SHP77 treated with DMSO at 0.1 percent for 48 hours (cell line): ENCODE results near the gene POT1.
"Not testable (repeated sequence)": the region's sequence is repeated elsewhere in the genome, so short reads cannot be mapped to it uniquely, and the experiment has no call there.

Source experiments
- DNase-seq: peaks from one replicate; lab custom pipeline; 2025; lab: John Stamatoyannopoulos, UW

The POT1 gene, protein sequence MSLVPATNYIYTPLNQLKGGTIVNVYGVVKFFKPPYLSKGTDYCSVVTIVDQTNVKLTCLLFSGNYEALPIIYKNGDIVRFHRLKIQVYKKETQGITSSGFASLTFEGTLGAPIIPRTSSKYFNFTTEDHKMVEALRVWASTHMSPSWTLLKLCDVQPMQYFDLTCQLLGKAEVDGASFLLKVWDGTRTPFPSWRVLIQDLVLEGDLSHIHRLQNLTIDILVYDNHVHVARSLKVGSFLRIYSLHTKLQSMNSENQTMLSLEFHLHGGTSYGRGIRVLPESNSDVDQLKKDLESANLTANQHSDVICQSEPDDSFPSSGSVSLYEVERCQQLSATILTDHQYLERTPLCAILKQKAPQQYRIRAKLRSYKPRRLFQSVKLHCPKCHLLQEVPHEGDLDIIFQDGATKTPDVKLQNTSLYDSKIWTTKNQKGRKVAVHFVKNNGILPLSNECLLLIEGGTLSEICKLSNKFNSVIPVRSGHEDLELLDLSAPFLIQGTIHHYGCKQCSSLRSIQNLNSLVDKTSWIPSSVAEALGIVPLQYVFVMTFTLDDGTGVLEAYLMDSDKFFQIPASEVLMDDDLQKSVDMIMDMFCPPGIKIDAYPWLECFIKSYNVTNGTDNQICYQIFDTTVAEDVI

DNA sequence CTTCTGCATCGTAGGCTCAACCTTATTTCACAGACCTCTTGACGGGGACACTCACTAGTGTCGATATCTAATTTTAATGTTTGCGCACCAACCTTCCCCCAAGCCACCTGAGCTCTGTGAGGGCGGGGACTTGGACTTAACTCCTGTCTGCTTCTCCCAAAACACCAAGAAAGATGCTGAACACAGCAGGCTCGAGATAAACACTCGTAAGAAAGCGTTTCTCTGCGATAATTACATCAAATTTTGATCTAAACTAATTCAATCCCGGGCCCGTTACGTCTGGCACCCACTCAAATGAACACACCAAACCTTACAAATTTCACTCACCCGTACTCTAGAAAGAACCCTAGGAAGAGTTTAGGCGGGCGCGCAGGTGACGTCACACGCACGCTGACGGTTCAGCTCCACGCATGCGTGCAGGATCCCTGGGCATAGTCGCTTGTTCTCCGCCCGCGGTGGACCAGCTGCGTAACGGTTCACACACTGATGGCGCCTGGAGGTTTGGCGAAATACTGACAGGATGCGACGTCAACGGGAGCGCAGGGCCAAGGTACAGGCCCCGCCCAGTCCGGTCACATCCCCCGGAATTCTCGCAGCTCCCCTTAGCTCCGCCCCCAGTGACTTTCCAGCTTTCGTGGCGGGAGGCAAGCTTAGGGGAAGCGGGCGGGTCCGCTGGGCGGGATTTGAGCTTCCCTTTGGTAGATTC lies at the start of gene POT1:
TSS of gene POT1 (minus strand) at position 359 of the 706 bp plus-strand sequence. CDS start 32,652 bp downstream, outside the sequence.
- DNase-seq, result peak; percentile 98

DNA sequence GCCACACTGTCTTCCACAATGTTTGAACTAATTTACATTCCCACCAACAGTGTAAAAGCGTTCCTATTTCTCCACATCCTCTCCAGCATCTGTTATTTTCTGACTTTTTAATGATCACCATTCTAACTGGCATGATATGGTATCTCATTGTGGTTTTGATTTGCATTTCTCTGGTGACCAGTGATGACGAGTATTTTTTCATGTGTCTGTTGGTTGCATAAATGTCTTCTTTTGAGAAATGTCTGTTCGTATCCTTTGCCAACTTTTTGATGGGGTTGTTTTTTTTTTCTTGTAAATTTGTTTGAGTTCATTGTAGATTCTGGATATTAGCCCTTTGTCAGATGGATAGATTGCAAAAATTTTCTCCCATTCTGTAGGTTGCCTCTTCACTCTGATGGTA lies 45.5 kb upstream of the POT1 start:
- DNase-seq, result not testable (repeated sequence)

DNA sequence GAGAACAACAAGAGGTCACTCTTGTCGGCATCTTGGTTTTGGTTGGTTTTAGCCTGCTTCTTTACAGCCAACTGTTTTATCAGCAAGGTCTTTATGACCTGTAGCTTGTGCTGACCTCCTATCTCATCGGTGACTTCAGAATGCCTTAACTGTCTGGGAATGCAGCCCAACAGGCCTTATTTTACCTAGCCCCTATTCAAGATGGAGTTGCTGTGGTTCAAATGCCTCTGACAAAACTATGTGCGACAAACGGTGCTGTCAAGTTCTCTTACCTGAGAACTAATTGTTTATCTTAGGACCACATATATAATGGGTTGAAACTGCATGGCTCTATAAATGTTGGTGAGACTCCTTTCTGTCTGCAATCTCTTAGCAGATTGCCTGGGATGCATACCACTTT lies 35.9 kb upstream of the POT1 start:
- DNase-seq, result no peak

DNA sequence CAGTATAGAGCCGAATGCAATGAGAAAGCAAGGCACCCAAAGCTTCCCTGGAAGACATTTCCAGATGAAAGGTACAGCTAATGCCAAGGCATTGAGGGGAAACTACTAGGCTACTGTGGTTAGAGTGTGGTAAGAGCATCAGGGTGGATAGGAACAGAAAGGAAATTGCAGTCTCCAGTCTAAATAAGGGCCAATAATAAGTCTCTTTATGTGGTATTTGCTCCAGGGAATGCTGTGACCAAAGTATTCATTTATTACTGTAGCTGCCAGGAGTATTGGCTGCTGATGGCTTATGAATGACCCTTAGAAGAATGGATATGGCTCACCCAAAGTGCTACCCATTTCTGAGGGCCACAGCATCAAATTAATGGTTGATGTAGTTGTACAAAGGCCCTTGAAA lies 30.1 kb upstream of the POT1 start:
- DNase-seq, result no peak

DNA sequence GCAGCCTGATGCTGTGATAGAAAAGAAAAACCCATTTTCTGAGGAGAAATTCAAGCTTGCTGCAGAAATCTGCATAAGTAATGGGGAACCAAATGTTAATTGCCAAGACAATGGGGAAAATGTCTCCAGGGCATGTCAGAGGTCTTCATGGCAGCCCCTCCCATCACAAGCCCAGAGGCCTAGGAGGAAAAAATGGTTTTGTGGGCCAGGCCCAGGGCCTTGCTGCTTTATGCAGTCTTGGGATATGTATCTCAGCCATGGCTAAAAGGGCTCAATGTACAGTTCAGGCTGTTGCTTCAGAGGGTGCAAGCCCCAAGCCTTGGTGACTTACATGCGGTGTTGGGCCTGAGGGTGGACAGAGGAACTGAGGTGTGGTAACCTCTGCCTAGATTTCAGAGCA lies 28.3 kb upstream of the POT1 start:
- DNase-seq, result not testable (repeated sequence)

DNA sequence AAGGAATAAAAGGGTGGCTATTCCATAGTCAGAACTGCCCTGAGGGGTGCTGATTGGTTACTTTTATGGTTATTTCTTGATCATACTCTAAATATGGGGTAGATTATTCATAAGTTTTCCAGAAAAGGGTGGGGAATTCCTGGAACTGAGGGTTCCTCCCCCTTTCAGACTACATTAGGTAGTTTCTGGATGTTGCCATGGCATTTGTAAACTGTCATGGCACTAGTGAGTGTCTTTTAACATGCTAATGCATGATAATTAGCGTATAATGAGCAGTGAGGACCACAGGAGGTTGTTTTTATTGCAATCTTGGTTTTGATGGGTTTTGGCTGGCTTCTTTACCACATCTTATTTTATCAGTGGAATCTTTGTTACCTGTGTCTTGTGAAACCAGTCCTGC lies 26.5 kb upstream of the POT1 start:
- no peak for DNase-seq

DNA sequence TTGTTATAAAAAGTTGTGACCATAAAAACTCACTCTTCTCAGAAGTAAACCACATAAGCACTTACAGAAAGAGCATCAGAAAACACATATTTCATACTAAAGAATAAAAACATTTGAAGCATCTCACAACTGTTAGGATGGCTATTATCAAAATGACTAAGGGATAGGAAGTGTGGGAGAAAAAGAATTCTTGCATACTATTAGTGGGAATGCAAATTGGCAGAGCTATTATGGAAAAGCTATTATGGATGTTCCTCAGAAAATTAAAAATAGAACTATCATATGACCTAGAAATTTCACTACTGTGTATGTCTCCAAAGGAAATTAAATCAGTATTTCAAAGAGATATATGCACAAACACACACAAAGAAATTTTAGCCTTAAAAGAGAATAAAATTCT lies 25.2 kb upstream of the POT1 start:
- no peak for DNase-seq

DNA sequence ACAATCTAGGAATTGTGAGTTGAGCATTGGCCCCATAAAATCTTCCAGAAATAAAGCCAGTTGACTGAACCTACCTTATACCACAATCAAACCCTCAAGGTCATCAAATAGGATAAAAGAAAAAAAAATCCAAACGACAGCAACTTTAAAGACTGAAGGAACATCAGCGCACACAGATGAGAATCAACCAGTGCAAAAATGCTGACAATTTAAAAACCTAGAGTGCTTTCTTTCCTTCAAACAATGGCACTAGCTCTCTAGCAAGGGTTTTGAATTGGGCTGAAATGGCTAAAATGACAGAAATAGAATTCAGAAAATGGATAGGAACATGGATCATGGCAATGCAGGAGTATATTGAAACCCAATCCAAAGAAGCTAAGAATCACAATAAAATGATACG lies 16.1 kb upstream of the POT1 start:
- no peak for DNase-seq

DNA sequence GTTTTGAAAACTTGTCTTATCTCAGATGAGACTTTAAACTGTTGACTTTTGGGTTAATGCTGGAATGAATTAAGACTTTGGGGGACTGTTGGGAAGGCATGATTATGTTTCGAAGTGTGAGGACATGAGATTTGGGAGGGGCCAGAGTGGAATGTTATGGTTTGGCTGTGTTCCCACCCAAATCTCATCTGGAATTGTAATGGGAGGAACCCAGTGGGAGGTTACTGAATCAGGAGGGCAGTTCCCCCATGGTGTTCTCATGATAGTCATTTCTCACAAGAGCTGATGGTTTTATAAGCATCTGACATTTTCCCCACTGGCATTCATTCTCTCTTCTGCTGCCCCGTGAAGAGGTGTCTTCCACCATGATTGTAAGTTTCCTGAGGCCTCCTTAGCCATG lies 13.8 kb upstream of the POT1 start:
- DNase-seq, result no peak

DNA sequence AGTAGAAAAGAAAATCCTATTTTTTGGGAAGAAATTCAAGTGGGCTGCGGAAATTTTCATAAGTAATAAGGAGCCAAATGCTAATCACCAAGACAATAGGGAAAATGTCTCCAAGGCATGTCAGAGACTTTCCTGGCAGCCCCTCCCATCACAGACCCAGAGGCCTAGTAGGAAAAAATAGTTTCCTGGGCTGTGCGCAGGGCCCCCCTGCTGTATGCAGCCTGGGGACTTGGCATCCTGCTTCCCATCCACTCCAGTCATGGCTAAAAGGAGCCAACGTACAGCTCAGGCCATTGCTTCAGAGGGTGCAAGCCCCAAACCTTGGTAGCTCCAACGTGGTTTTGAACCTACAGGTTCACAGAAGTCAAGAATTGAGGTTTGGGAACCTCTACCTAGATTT lies 12.8 kb upstream of the POT1 start:
- DNase-seq, result no peak

DNA sequence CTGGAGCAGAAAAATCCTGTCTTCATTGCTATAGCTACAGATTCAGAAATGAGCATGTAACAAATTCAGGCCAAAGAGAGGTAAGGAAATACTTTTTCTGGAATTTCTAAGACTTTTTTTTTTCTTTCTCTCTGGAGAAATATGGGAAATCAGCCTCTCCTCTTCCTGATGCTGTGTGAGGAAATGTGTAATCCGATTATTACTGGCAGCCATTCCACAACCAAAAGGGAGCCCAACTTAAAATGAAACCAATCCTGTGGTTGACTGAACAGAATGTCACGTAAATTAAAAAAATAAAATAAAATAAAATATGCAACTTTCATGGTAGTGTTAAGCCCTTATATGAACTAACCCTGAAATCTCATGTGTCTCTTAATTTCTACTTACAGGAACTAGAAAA lies 10.7 kb upstream of the POT1 start:
- DNase-seq, result no peak

DNA sequence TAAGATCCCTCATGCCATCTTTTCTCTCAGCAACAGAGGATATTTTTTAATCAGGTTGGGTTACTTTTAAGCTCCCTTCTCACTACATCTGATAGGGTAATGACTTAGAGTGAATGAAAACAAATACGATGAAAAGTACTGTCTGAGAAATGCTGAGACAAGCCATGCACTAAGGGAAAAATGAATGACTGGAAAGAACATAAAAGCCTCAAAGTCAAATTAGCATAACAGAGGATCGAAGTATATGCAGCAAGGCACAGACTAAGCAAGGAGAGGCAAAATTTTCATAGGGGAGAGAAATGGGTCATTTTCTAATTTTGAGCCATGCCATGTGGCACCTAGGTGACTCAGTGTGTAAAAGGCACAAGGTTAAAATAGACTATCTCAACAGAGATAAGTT lies 8.5 kb upstream of the POT1 start:
- no peak for DNase-seq

DNA sequence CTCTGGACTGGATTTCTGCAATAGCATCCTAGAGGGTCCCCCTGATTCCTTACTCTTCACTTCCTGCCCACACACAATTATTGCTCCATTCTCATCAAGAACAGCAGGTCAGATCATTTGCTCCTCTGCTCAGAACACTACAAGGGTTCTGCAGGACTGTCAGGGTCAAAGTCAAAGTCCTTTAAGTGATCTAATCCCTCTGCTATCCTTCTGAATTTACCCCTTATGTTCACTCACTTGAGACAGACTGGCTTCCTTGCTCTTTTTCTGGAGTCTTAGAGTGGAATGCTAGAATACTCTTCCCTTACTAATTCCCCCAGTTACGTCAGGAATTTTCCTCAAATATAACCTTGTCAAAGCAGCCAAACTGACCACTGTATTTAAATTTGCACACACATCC lies 7.5 kb upstream of the POT1 start:
- DNase-seq, result no peak

DNA sequence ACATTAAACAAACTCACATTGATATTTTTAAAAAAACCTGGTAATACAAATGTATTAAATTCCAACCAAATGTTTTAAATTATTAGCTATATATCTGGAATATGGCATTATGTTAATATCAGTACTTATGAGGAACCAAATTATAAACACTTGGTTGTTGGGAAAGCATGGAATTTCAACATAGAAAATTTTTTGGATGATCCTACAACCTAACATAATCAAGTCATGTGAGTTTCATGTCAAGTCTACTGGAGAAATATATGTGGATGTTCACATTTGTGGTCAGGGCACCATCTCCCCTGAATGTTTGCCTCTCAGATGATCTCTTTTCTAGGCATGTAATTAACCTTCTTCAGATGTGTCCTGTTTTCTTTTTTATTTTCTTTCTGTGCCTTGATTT lies 5.2 kb upstream of the POT1 start:
- no peak for DNase-seq

DNA sequence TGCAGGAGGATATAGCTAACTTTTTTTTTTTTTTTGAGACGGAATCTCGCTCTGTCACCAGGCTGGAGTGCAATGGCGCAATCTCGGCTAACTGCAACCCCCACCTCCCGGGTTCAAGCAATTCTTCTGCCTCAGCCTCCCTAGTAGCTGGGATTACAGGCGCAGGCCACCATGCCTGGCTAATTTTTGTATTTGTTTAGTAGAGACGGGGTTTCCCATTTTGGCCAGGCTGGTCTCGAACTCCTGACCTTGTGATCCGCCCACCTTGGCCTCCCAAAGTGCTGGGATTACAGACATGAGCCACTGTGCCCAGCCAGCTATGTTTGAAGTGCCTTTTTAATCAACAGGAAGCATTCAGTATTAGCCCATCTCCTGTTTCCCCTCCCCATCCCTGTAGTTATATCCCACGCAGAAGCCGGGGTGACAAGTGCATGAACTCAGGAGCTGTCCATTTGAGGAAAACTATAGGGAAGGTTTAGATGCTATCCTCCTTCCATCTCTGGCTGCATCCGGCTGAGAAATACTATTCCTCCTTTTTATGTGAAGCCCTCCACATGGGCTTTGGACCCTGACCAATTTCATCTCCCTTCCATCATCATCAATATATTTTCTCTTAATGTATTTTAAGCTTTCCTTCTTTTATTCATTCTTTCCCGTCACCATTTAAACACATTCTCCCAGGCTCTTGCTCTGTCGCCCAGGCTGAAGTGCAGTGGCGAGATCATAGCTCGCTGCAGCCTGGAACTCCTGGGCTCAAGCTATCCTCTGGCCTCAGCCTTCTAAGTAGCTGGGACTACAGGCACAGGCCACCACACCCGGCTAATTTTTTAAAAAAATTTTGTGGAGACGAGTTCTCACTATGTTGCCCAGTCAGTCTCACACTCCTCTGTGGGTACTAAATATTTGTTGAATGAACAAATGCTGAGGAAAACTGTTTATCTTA lies 1.3 kb upstream of the POT1 start:
- no peak for DNase-seq

DNA sequence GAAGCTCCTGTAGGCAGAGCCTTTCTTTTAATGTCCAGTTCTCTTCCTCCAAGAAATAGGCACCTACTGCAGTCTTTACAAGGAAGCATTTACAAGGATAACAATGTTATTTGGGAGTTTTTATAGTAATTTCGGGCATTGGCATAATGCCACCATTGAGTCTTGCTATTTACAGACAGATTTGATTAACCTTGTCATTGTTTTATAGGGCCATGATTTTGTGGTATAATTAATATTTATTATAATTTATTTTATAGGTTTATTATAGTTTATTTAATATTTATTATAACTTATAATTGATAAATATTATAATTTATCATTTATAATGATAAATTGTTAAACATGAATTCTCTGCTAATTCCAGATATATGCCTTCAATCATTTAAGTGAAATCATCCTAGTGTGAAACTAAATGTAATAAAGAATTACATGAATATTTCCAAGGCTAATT lies 573 bp upstream of the POT1 start:
- no peak for DNase-seq

DNA sequence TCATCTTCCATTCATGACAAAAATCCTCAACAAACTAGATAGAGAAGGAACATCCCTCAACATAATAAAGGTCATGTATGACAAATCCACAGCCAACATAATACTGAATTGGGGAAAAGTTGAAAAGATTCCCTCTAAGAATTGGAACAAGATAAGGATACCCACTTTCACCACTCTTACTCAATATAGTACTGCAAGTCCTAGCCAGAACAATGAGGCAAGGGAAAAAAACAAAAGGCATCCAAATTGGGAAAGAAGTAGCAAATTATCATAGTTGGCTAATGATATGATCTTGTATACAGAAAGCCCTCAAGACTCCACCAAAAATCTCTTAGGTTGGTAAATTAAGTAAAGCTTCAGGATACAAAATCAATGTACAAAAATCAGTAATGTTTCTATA lies 4.7 kb downstream of the POT1 start:
- no peak for DNase-seq

DNA sequence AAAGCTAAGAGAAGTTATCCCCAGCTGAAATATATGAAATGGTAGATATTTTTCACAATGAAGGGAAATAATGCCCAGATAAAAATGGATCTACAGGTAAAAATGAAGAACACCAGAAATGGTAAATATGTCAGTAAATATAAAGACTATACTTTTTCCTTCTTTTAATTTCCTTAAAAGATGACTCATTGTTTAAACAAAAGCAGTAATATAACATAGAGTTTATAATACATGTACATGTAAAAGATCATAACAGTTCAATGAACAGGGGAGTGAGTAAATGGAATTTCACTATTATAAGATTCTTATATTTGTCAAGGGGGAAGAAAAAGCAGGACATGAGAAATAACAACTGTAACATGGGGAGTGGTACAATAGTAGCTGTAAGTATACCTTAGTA lies 7.4 kb downstream of the POT1 start:
- no peak for DNase-seq

DNA sequence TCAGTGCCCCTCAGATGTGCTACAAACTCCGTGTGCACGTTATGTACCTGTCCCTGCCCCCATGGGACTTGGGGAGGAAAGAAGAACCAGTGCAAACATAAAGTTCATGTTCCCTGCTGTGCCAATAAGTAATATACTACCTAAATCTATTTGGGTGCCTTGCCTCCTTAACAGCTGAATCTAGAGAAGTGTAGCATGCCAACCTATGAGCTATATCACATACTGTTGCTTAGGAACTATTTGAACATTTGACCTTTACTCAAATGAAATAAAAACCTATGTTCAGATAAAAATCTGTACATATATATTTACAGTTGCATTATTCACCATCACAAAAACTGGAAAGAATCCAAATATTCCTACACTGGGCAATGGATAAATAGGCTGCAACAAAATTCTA lies 9.8 kb downstream of the POT1 start:
- no peak for DNase-seq

DNA sequence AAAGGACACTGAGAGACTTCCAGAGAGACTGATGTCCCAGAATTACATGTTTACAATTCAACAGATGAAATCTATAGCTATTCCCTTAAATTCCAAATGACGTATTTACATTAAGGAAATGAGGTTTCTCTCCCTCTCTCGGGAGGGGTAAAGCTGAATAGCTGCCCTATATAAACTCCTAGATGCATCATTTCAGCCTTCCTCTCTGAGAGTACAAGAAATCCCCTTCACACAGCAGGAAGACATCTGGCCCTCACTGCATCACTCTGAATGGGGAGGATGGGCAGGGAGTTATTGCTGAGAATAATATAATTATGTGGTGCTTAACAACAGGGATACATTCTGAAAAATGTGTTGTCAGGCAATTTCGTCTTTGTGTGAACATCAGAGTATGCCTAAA lies 11.0 kb downstream of the POT1 start:
- no peak for DNase-seq

DNA sequence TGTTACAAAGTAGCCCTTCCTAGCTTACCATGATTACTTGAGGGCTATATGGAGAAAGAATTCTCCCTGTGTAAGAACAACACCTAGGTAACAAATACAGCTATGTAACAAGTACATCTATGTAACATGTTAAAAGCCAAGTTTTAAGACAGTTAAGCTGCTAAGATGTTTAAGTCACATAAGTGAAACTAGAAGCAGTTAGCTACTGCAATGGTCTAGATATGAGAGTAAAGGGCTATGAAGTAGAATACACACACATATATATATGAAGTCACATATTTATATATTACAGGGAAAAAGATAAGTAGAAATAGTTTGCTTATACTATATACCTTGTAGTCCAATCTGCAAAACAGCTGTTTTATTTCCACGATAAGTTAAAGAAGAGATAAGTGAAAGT lies 14.4 kb downstream of the POT1 start:
- DNase-seq, result no peak

DNA sequence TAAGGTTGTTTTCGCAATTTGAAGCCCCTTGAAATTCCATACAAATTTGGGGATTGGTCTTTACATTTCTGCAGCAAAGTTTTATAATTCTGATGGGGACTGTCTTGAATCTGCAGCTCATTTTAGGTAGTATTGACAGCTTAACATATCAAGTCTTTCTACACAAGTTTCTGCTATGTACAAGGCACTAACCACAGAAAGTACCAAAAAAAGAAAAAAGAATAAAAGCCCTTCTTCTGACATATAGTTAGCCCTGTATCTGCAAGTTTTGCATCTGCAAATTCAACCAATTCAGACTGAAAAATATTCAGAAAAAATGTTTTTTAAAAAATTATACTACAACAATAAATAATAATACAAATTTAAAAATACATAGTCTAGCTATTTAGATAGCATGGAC lies 15.3 kb downstream of the POT1 start:
- DNase-seq, result no peak
